GM23338 (cell line): Measurements from ENCODE around the gene CCR8. TPM values are rescaled to one million over a fixed set of nuclear protein-coding genes. Genes with fewer than 3 reads are reported as not detected.

ENCODE experiments used
- ATAC-seq: fragments of 200-7000 bp; cut with Tn5 transposase; 3 replicates; pipeline ENCODE4 v1.9.1; 2020
- DNase-seq: peaks from one replicate; pipeline ENCODE4 v3.0.0-alpha.2; 2015; ENCODE audit warnings: low spot score
- H2AFZ ChIP-seq: fragments of 200-600 bp; sonication (generic); 2 replicates; pipeline ENCODE4 v1.8.0; 2016; ENCODE audit warnings: antibody characterized with exemption, mild to moderate bottlenecking, moderate library complexity
- H3F3A ChIP-seq: fragments of 200-600 bp; sonication (generic); replicated peaks from 2 replicates; pipeline ENCODE4 v1.8.0; 2017; ENCODE audit warnings: antibody characterized with exemption, mixed run types, low read depth
- H3K27ac ChIP-seq: fragments of 200-600 bp; sonication (generic); 2 replicates; pipeline ENCODE4 v1.6.1; 2016; ENCODE audit warnings: low read depth
- H3K27me3 ChIP-seq: fragments of 200-600 bp; sonication (generic); 2 replicates; pipeline ENCODE4 v1.8.0; 2016; ENCODE audit warnings: mild to moderate bottlenecking, mixed run types, moderate library complexity; ENCODE audit not compliant: insufficient read depth
- H3K36me3 ChIP-seq: fragments of 200-600 bp; sonication (generic); 2 replicates; pipeline ENCODE4 v1.8.0; 2016; ENCODE audit warnings: mild to moderate bottlenecking; ENCODE audit not compliant: insufficient read depth
- H3K4me1 ChIP-seq: fragments of 200-600 bp; sonication (generic); 2 replicates; pipeline ENCODE4 v1.8.0; 2016; ENCODE audit warnings: mild to moderate bottlenecking, moderate library complexity; ENCODE audit not compliant: insufficient read depth
- H3K4me2 ChIP-seq: fragments of 200-600 bp; sonication (generic); 2 replicates; pipeline ENCODE4 v1.7.1; 2017; ENCODE audit warnings: mixed run types
- H3K4me3 ChIP-seq: fragments of 200-600 bp; sonication (generic); 2 replicates; pipeline ENCODE4 v1.6.1; 2016; ENCODE audit warnings: mixed run types
- H3K79me2 ChIP-seq: fragments of 200-600 bp; sonication (generic); replicated peaks from 2 replicates; pipeline ENCODE4 v1.8.0; 2017; ENCODE audit warnings: mild to moderate bottlenecking; ENCODE audit not compliant: insufficient read depth
- H3K9me2 ChIP-seq: fragments of 200-600 bp; sonication (generic); 2 replicates; pipeline ENCODE4 v1.8.0; 2017; ENCODE audit not compliant: insufficient read depth
- H4K20me1 ChIP-seq: fragments of 200-600 bp; sonication (generic); replicated peaks from 2 replicates; pipeline ENCODE4 v1.8.0; 2017; ENCODE audit warnings: mild to moderate bottlenecking; ENCODE audit not compliant: insufficient read depth
- H3K27ac Mint-ChIP-seq: 2 replicates; pipeline ENCODE4 v1.8.0; 2020; ENCODE audit warnings: inconsistent platforms, mild to moderate bottlenecking, moderate library complexity, mixed read lengths
- H3K27me3 Mint-ChIP-seq: 3 replicates; pipeline ENCODE4 v1.8.0; 2022; ENCODE audit warnings: low read depth, mild to moderate bottlenecking, moderate library complexity, mixed read lengths, inconsistent platforms; ENCODE audit not compliant: insufficient read depth, poor library complexity
- H3K36me3 Mint-ChIP-seq: 3 replicates; pipeline ENCODE4 v1.8.0; 2021; ENCODE audit warnings: low read depth, mild to moderate bottlenecking, inconsistent platforms, moderate library complexity, mixed read lengths
- H3K4me1 Mint-ChIP-seq: 3 replicates; pipeline ENCODE4 v1.8.0; 2020; ENCODE audit warnings: mild to moderate bottlenecking, inconsistent platforms, mixed read lengths
- H3K4me3 Mint-ChIP-seq: 3 replicates; pipeline ENCODE4 v1.8.0; 2021; ENCODE audit warnings: moderate library complexity, mild to moderate bottlenecking, inconsistent platforms, mixed read lengths
- H3K9me3 Mint-ChIP-seq: 3 replicates; pipeline ENCODE4 v1.8.0; 2020; ENCODE audit warnings: moderate library complexity, mild to moderate bottlenecking, inconsistent platforms, mixed read lengths
- CREB1 ChIP-seq: fragments of 250-450 bp; sonication (Bioruptor Pico); IDR thresholded peaks from 2 replicates; pipeline ENCODE4 v1.5.0; 2020; ENCODE audit warnings: low read depth, mild to moderate bottlenecking, moderate library complexity
- EZH2 ChIP-seq: fragments of 200-600 bp; sonication (generic); IDR thresholded peaks from one replicate; pipeline ENCODE4 v1.8.0; 2017; ENCODE audit warnings: antibody characterized with exemption, mild to moderate bottlenecking, low read depth; ENCODE audit not compliant: unreplicated experiment
- NANOG ChIP-seq: IDR thresholded peaks from 2 replicates; pipeline ENCODE4 v1.6.1; 2016; ENCODE audit warnings: antibody characterized with exemption, borderline replicate concordance
- REST ChIP-seq: IDR thresholded peaks from one replicate; pipeline ENCODE4 v1.6.1; 2018; ENCODE audit warnings: antibody characterized with exemption; ENCODE audit not compliant: unreplicated experiment
- STAT1 ChIP-seq: IDR thresholded peaks from one replicate; pipeline ENCODE4 v1.6.1; 2016; ENCODE audit warnings: antibody characterized with exemption; ENCODE audit not compliant: unreplicated experiment
- ZNF114 ChIP-seq: fragments of 250-450 bp; sonication (Bioruptor Pico); IDR thresholded peaks from 2 replicates; pipeline ENCODE4 v1.5.0; 2020; ENCODE audit warnings: mild to moderate bottlenecking, moderate library complexity
- ZNF331 ChIP-seq: fragments of 250-450 bp; sonication (Bioruptor Pico); IDR thresholded peaks from 2 replicates; pipeline ENCODE4 v1.5.0; 2020; ENCODE audit warnings: low read depth, mild to moderate bottlenecking, moderate library complexity
- ZNF462 ChIP-seq: fragments of 250-450 bp; sonication (Bioruptor Pico); IDR thresholded peaks from 2 replicates; pipeline ENCODE4 v1.5.0; 2020; ENCODE audit warnings: mild to moderate bottlenecking, moderate library complexity
- polyA plus RNA-seq: library from polyadenylated mRNA; unstranded; fragments of >200 nt; fragmentation: Nextera tagmentation; extraction: Ambion mirVana; gene quantifications from 2 replicates; pipeline ENCODE4 v1.2.1, GENCODE V29; 2016
- total RNA-seq: library from RNA; depleted of rRNA; stranded (reverse); fragments of >200 nt; shearing (Covaris generic); gene quantifications from 2 replicates; pipeline ENCODE4 v1.2.3, GENCODE V29; 2014

The CCR8 gene
- total and polyA plus RNA-seq, 2 experiments from 2014 or later: 0.55 TPM; not detected in 1

GRCh38 chr3:39292961-39293360 is 36.5 kb upstream of the CCR8 start (continued):
- TF ChIP-seq ZNF462 (CRISPR knock-in tag): no peak

- H3K27ac Mint-ChIP-seq: no peak overlapping the region
- TF ChIP-seq CREB1 (CRISPR knock-in tag) (no peak), ZNF114 (CRISPR knock-in tag) (no peak), NANOG (no peak), STAT1 (no peak), EZH2 (no peak), ZNF331 (CRISPR knock-in tag) (no peak), REST (no peak)
These were observed 34.9 kb upstream of the CCR8 start for GRCh38 chr3:39294446-39295183.

More at GRCh38 chr3:39294446-39295183, 34.9 kb upstream of the CCR8 start:
- peaks cover 5% of the 10 kb centered on the region for H3K27me3 Mint-ChIP-seq
- no peaks in the 10 kb centered on the region for H3K36me3 ChIP-seq
- no peak overlapping the region for H3K4me3 Mint-ChIP-seq
- H3F3A ChIP-seq: no peaks in the 10 kb centered on the region
- H3K4me1 ChIP-seq: no peaks in the 10 kb centered on the region
- no peak overlapping the region for H3K4me3 ChIP-seq
- no peaks in the 10 kb centered on the region for H4K20me1 ChIP-seq
- no peaks in the 10 kb centered on the region for H3K79me2 ChIP-seq
- H3K4me1 Mint-ChIP-seq: peaks cover 2% of the 10 kb centered on the region; the same call in 1 of the 3 replicates
- H3K9me3 Mint-ChIP-seq: peaks cover 9% of the 10 kb centered on the region; the same call in 2 of the 3 replicates
- DNase-seq: no peak
- H3K4me2 ChIP-seq: no peak overlapping the region
- H3K27me3 ChIP-seq: no peaks in the 10 kb centered on the region
- H3K36me3 Mint-ChIP-seq: no peaks in the 10 kb centered on the region; the same call in 2 of the 3 replicates
- H2AFZ ChIP-seq: no peak overlapping the region
- H3K9me2 ChIP-seq: no peaks in the 10 kb centered on the region
- H3K27ac ChIP-seq: no peak overlapping the region
- no peak for ATAC-seq
